Measurements from ENCODE around the gene LSAMP.

- TF ChIP-seq CTCF (IDR thresholded peaks at IDR 0.05) (no peak), USF2 (CRISPR knock-in tag; IDR thresholded peaks at IDR 0.05) (no peak), STAT6 (CRISPR knock-in tag; conservative IDR thresholded peaks at IDR 0.05; ENCODE audit: low read depth) (no peak), ERG (CRISPR knock-in tag; IDR thresholded peaks at IDR 0.05) (no peak), ZNF512 (CRISPR knock-in tag; IDR thresholded peaks at IDR 0.05; ENCODE audit: borderline replicate concordance) (no peak)
Observed at GRCh38 chr3:115999613-116000012, 445.7 kb downstream of the LSAMP start.
